DMS53 treated with DMSO at 0.1 percent for 48 hours (cell line): ENCODE results near the gene ZKSCAN7.
"Not testable (repeated sequence)": the region's sequence is repeated elsewhere in the genome, so short reads cannot be mapped to it uniquely, and the experiment has no call there.

Experiments
- DNase-seq: peaks from one replicate; lab custom pipeline; 2025; ENCODE audit not compliant: unreplicated experiment; lab: John Stamatoyannopoulos, UW

ZKSCAN7 gene

GRCh38 chr3:44554626-44555592, at the start of gene ZKSCAN7:
Gene ZKSCAN7, plus strand, starts transcription at chr3:44555193. Its CDS starts 1,855 bp downstream, at chr3:44557048.
- DNase-seq = no peak

- DNase-seq = no peak
These were observed 48.4 kb upstream of the ZKSCAN7 start for GRCh38 chr3:44506556-44506955.

- DNase-seq = no peak
These were observed 48.0 kb upstream of the ZKSCAN7 start for GRCh38 chr3:44506961-44507360.

DNA sequence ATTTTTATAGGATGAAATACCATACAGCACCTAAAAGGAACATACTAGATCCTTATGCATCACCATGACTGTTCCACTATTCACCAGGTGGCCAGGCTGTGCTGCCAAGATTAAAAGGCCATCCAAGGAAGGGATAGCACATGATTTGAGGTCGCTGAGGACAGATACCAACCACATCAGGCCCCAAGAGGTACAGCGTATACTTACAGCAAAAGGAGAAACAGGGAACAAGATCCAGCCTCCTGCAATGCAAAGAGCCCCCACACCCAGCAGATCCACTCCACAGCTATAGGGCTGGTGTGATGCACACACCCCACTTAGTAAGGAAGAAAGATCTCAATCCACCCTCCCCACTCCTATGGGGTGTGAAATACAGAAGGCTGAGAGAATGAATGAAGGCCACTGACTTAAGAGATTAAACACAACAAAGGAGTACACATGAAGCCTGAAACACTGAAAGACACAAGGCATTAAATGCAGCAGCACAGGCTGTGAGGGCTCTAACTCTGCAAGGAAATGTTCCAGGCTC, 45.5 kb upstream of the ZKSCAN7 start:
- no peak for DNase-seq

DNA sequence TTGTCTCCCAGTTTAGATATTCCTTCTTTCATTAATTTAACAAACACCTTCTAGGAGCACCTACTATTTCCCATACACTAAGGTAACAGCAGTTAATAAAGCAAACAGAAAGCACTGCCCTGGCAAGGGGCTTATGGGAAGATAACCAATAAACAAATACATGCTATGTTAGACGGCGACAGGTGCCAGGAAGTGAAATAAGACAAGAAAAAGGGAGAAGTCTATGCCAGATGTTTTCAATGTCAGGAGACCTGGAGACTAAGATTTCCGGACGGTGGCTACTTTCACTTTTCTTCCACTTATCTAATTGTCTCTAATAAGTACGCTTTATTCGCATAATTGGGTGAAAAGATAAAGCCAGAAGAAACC, 45.0 kb upstream of the ZKSCAN7 start:
- no peak for DNase-seq

DNA sequence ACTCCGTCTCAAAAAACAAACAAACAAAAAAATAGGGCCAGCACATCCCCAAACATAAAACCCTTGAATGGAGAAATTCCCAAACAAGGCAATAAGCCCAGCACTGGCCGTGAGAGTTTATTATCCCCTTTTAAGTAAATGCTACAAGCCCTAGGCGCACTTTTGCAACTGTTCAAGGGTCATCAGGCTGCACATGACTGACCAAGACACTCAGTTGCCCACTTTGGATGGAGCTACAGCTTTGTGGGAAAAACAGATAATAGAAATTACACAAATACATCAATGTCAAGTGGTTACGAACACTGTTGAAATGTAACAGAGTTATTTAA, 43.8 kb upstream of the ZKSCAN7 start:
- DNase-seq = no peak

DNA sequence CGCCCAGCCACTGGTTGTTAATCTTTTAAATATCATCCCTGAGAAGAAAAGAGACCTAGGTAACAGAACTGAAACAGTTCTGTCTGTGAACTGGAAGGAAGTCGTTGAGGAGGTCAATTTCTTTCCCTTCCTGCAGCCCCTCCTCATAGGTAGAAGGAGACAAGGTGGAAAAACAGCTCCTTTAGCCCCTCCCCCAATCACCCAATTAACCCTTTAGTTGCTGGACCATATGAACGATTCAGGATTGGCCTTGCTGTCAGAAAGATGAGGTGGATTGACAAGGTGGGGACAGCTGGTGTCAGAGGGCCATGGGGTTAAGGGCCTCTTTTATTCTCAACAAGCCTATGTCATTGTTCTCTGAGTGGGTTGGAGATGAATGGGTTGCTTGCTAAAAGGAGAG, 41.5 kb upstream of the ZKSCAN7 start:
- DNase-seq = no peak

DNA sequence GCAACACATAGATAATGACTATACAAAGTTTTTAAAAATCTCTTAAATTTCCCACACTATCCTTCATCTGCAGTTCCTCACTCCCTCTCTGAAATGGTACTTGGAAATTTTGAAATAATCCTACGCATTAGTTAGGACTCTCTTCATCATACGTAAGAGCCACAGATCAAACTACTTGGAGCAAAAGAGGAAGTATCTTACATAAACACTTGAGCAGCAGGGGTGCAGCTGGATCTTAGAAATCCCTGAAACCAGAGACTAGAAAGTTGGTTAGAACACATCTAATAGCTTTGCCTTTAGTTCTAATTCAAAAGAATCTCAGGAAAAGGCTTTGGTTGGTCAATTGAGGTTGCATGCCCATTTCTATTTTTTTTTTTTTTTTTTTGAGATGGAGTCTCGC, 38.8 kb upstream of the ZKSCAN7 start:
- DNase-seq = no peak

- DNase-seq = no peak
These were observed 36.2 kb upstream of the ZKSCAN7 start for GRCh38 chr3:44518782-44519156.

GRCh38 chr3:44521721-44522120, 33.3 kb upstream of the ZKSCAN7 start:
- no peak for DNase-seq

DNA sequence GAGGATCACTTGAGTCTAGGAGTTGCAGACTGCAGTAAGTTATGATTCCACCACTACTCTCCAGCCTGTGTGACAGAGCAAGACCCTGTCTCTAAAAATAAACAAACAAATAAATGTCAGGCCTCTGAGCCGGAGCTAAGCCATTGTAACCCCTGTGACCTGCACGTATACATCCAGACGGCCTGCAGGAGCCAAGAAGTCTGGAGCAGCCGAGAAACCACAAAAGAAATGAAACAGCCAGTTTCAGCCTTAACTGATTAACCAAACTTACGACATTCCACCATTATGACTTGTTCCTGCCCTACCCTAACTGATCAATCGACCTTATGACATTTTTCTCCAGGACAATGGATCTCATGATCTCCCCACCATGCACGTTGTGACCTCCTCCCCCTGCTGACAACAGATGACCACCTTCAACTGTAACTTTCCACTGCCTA, 32.5 kb upstream of the ZKSCAN7 start:
- no peak for DNase-seq

DNA sequence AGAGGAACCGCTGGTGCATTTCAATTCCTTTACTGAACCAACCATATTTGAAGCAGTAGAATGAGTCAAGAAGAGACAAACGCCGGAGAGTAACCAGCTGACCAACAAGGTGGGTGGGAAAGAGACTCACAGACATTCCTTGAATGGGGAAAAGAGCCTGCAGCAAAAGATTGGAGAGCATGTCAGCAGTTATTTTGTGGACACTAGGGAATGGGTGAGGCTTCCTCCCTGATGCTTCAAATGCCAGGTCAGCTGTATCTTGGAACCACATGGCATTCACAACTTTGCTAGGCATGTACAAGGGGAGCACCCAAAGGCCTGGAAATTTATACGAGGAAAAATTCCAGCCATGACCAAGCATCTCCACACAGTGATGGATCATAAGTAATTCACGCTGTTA, 29.9 kb upstream of the ZKSCAN7 start:
- DNase-seq = no peak

DNA sequence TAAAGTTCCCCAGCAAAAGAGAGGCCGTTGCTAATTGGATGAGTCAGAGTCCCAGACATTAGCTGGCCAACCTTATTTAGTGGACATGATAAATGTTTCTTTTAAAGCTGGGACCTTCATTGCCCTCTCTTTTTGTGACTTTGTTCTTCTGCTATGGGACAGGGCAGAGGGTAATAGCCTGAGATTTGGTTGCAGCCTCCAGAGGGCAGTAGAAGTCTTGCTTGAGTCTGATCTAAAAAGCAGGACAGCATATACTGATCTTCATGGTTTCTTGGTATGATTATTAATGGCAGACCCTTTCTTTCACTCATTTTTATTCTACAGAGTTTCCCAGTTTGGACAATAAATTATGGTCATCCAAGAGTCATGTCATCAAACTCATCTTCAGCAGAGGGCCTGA, 25.1 kb upstream of the ZKSCAN7 start:
- no peak for DNase-seq

DNA sequence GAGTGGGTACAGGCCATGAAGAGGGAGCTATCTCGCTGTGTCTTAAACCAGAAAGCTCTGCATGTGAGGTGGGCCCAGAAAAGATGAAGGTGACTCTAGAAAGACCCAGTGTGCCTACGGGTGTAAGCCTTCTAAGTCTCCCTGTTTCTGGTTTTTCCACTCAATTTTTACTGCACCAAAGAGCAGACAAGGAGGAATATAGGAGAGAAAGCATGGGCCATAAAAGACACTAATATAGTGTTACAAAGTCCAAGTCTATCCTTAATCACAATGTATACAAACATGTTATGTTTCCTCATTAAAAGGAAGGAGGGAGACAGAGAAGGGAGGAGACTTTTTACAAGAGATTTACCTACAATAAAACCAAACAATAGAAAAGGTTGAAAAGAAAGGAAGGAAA, 24.1 kb upstream of the ZKSCAN7 start:
- DNase-seq = no peak

DNA sequence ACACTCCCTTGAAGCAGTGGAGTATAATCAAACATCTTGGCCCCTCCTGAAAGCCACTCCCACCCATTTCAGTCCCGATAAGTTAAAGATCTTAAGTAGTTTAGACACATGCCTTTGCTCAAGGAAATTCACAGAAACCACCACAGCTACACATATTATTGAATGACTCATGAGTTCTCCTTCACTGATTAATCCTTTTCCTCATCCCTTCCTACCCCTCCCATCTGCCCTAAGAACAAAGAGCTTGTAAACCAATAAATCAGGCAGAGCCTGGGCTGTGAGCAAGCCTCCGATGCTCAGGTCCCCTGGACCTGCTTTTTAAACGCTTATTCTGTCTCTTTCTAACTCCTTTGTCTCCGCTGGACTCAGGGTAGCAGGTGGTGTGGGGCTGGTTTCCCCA, 20.3 kb upstream of the ZKSCAN7 start:
- DNase-seq = not testable (repeated sequence)

DNA sequence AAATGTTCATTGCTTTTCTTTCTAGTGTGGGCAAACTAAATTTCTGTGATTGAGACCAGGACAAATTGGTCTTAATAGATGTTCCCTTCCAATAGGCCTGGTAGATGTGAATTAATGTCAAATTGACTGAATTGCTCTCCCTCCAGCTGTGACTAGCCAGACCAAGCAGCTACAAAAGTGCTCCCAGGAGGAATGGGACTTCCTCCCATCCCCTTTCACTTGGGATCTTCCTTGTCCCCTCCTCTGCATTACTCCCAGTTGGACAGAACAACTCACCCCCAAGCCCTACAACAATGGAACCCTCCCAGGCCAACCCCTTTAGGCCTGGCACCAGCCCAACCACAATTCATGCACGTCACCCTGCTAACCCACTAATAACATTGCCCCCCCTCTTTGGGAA, 19.6 kb upstream of the ZKSCAN7 start:
- no peak for DNase-seq

DNA sequence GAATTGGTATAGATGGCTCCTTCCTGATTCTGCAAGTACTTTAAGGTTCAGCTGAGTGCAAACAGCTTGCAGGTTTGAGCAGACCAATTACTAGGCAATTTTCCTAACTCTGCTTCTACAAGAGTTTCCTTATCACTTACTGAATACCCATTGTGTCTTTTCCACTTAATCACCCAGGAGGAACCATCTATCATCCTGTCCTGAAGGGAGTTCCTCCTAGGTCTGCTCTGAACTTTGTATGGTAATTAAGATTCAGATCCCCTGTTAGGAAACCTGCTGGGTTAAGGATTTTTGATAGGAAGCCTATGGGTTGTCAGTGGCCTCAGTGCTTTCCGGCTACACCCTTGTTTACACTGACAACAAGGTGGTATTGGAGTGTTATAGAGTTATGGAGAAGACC, 10.2 kb upstream of the ZKSCAN7 start:
- not testable (repeated sequence) for DNase-seq

DNA sequence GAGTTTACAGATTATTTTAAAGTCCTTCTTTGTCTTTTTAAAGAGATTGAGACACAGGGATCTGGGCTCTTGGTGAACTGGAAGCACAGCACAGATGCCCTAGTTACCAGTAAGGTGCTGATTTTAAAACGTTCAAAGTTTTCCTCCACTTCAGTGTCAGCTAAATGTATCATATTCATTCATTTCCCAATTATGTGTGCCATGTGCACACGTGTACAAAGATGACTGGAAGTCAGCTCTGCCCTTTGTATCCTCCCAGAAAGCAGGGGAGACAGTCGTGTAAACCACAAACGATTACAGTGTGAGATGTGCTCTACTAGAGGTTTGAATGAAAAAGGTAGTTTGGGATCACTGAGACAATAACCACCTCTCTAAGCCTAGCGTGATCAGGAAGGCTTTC, 730 bp downstream of the ZKSCAN7 start:
- DNase-seq = no peak

DNA sequence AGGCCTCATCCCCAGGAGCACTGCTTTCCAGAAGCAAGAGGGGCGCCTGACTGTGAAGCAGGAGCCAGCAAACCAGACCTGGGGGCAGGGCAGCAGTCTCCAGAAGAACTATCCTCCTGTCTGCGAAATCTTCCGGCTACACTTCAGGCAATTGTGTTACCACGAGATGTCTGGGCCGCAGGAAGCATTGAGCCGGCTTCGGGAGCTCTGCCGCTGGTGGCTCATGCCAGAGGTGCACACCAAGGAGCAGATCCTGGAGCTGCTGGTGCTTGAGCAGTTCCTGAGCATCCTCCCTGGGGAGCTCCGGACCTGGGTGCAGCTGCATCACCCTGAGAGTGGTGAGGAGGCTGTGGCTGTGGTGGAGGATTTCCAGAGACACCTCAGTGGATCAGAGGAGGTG, 2.1 kb downstream of the ZKSCAN7 start:
- no peak for DNase-seq

DNA sequence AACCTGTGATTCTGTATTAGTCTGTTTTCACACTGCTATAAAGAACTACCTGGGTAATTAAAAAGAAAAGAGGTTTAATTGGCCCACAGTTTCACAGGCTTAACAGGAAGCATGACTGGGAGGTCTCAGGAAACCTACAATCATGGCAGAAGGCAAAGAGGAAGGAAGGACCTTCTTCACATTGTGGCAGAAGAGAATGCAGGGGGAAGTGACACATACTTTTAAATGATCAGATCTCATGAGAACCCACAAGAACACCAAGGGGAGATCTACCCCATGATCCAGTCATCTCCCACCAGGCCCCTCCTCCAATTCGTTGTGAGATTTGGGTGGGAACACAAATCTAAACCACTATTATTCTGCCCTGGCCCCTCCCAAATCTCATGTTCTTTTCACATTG, 6.1 kb downstream of the ZKSCAN7 start:
- no peak for DNase-seq

GRCh38 chr3:44562147-44562546, 7.2 kb downstream of the ZKSCAN7 start:
- no peak for DNase-seq

DNA sequence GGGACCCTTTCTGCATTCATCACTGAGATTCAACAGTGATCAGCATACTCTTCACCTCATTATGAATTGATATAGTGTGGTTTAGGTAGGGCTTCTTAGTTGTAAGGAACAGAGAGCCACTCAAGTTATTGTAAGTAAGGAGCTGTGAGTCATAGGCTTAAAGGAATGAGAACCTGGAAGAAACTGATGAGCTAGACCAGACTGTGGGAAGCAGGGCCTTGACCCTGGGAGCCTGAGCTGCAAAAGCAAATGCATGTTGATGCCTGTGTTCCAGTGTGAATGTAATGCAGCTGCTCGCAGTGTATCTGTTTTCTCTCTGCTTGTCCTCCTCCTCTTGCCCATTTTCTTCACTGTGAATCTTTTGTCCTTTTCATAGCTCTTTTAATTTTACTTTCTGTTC, 13.6 kb downstream of the ZKSCAN7 start:
- DNase-seq = no peak

DNA sequence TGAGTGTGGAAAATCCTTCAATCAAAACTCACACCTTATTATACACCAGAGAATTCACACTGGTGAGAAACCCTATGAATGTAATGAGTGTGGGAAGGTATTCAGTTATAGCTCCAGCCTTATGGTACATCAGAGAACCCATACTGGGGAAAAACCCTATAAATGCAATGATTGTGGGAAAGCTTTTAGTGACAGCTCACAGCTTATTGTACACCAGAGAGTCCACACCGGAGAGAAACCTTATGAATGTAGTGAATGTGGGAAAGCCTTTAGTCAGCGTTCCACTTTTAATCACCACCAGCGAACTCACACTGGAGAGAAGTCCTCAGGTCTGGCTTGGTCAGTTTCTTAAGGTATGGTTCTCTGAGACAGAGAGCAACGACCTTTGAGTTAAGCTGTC, 16.0 kb downstream of the ZKSCAN7 start:
- DNase-seq = no peak
